IPS-NIHi11 (cell line): ENCODE results near the gene CD38.
"Not testable (repeated sequence)": the region's sequence is repeated elsewhere in the genome, so short reads cannot be mapped to it uniquely, and the experiment has no call there.

Experiments
- DNase-seq: peaks from one replicate; pipeline ENCODE4 v3.0.0; 2012; ENCODE audit warnings: mixed read lengths, low spot score

CD38 gene

DNA sequence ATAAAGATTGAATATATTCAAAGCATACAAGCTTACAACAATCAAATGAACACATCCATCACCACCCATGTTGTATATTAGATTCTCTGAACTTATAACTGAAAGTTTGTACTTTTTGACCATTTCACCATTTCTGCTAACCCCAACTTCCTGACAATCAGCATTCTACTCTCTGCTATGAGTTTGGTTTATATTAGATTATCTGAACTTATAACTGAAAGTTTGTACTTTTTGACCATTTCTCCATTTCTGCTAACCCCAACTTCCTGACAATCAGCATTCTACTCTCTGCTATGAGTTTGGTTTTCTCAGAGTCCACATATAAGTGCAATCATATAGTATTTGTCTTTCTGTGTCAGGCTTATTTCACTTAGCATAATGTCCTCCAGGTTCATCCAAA, 15.7 kb upstream of the CD38 start:
- not testable (repeated sequence) for DNase-seq

DNA sequence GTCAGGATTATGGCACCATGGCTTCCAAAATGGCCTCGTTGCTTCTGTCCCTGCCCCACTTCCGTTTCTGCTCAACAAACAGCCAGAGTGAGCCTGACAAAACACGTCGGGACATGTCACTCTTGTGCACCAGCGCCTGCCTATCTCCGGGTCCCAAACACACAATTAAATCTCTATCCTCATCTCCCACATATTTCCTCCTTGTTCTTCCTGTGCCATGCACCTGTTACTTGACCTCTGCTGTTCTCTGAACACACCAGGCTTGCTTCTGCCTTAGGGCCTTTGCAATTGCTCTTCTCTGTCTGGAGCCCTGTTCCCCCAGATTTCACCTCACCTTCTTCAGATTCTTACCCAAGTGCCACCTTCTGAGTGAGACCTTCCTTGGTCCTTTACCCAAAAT, 12.7 kb upstream of the CD38 start:
- no peak for DNase-seq

GRCh38 chr4:15765910-15766697, 12.0 kb upstream of the CD38 start:
- no peak for DNase-seq

DNA sequence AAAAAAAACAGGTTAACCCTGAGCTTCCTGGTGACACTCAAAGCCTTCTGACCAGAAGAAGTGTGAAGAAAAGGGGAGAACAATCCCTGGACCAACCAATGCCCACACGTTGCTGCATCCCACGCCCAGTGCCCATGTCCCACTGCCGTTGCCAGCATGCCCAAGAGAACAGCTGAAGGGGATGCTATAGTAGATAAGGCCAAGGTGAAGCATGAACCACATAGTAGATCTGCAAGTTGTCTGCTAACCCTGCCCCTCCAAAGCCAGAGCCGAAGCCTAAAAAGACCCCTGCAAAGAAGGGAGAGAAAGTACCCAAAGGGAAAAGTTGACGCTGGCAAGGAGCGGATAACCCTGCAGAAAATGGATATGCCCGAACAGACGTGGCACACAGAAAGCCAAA, 11.3 kb upstream of the CD38 start:
- no peak for DNase-seq

DNA sequence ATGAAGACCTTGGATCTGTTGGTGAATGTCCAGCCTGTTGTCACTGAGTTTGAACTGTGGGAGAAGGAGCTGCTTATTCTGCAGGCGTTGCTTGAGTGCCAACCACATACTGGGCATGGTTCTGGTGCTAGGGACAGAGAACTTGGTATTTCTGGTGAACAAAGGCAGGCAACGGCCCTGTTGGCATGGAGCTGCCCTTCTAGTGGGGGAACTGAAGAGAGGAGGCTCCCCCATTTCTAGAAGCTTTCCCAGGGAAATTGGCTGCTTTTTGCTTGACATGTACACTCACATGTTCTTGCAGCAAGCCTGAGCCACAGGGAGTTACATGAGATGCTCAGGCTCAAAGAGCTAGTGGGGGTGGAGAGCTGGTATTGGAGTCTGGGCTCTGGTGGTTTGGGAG, 8.9 kb upstream of the CD38 start:
- no peak for DNase-seq

GRCh38 chr4:15771216-15772058, 6.7 kb upstream of the CD38 start:
- no peak for DNase-seq

- no peak for DNase-seq
Observed at GRCh38 chr4:15774020-15774420, 4.1 kb upstream of the CD38 start.

- no peak for DNase-seq
Observed at GRCh38 chr4:15776871-15777648, 1.1 kb upstream of the CD38 start.

- no peak for DNase-seq
Observed at GRCh38 chr4:15777697-15778288, 335 bp upstream of the CD38 start.

DNA sequence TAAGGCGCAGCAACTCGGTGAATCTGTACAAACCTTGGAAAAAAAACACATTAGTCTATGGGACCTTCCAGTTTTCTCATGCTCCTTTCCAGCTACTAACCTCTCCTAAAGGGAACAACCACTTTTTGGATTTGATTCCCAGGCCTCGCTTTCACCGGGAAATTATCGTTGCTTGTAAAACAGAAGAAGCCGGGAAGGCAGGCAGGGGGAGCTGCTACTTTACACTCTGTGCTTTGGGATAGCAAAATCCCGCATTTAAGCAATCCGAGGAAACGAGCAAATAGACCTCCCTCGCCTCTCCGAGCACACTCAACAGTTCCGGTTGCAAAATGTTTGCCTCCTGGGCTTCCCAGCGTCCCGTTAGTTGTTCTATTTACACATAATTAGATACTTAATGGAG, 1.2 kb downstream of the CD38 start:
- DNase-seq: peak; percentile 70

DNA sequence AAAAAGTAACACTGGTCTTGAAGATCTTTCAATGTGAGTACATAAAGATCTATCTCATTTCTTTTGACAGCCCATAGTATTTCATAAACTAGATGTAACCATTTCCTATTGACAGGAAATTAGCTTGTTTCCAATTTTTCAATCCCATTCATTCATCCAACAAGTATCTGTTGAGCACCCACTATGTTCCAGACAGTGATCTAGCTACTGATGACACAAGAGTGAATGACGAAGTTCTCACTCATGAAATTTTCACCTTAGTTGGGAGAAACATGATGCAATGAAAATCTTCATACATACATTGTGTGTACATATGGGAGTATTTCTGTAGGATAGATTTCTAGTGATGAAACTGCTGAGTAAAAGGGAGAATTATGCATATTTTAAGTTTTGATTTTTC, 1.7 kb downstream of the CD38 start:
- DNase-seq: no peak

- DNase-seq: no peak
Observed at GRCh38 chr4:15781427-15782095, 3.4 kb downstream of the CD38 start.

- DNase-seq: no peak
Observed at GRCh38 chr4:15783676-15784075, 5.5 kb downstream of the CD38 start.

DNA sequence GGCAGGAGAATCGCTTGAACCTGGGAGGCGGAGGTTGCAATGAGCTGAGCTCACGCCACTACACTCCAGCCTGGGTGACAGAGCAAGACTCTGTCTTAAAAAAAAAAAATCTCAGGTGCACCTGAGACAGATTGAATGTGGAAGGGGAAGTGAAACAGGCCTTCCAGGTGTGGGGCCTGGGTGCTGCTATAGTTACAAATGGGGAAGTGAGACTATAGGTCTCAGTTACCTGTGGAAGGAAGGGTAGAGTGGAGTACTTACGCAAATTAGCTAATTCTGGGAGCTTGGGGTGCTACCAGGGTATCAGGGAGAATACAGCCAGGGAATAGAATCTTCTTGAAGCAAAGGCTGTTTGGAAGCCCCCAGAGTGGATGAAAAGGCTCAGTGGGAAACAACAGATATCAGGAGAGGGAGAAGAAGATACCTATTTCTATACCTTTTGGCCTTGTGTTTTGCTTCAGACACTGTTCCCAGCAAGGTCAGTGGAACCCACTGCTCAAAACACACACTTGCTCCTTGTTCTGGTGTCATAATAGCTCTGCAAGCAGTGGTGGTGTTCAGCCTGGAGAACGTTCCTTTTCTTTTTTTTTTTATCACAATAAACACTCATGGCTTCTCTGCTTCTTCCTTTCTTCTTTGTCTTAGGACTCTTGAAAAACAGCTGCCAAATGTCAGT, 7.0 kb downstream of the CD38 start:
- no peak for DNase-seq

DNA sequence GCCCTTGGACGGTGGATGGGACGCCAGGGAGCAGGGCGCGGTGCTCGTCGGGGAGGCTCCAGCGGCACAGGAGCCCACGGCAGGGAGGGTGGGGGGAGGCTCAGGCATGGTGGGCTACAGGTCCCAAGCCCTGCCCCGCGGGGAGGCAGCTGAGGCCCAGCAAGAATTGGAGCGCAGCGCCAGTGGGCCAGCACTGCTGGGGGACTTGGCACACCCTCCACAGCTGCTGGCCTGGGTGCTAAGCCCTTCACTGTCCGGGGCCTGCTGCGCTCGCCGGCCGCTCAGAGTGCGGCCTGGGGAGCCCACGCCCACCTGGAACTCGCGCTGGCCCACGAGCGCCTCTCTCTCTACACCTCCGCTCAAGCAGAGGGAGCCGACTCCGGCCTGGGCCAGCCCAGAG, 8.6 kb downstream of the CD38 start:
- DNase-seq: no peak

- DNase-seq: no peak
Observed at GRCh38 chr4:15792974-15793373, 14.8 kb downstream of the CD38 start.

DNA sequence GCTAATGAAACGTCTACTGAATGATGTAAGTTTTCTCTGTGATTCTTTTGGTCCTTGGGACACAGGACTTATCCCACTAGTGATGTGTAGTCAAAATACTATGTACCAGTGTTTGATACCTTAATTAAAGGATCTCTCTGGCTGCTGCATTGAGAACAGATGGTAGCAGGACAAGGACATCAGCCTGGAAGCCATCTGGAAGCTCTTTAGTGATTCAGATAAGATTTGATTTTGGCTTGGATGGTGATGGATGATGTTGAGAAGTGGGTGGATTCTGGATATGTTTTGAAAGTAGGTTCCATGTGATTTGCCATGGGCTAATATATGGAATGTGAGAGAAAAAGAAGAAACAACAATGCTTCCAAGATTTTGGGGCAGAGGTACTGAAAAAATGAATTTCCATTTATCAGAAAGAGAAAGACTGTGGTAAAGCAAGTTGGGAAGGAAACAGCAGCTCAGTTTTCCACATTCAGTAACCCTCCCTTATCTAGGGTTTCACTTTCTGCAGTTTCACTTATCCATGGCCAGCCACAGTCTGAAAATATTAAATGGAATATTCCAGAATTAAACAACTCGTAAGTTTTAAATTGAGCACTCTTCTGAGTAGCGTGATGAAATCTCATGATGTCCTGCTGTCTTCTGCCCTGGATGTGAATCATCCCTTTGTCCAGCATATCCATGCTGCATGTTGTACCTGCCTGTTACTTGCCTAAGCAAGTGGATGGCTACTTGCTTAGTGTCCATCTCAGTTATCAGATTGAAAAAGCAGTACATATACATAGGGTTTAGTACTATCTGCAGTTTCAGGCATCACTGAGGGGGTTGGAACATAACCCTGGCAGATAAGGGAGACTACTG, 15.6 kb downstream of the CD38 start:
- DNase-seq: no peak

- no peak for DNase-seq
Observed at GRCh38 chr4:15794426-15794825, 16.3 kb downstream of the CD38 start.

DNA sequence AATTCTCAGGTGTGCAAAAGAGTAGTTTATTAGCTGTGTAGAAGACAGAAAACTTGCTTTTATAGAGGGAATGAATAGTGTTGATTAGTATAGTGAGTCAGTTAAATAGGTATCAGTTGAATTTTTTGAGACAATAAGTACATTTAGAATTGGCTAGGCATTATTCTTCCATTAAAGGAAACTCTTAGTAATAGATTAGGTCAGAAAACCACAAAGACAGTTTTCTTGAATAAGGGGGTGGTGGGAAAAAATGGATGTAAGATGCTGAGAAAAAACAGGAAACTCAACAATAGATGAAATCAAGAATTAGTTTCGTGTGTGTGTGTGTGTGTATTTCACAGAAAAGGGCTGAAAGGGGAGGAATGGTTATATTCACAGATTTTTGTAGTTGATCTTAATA, 16.8 kb downstream of the CD38 start:
- DNase-seq: no peak

DNA sequence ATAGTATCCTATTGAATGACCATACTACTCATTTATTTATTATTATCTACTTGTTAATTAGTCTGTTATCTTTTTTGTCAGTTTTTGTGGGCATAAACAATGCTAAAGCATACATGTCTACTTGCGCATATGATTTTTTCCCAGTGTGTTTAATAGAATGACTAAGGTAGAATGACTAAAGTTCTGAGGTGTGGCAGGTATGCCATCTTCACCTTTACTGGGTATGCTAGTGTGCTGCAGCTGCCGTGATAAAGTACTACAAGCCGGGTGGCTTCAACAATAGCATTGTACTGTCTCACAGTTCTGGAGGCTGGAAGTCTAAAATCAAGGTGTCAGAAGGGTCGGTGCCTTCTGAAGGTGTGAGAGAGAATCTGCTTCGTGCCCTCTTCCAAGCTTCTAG, 19.2 kb downstream of the CD38 start:
- no peak for DNase-seq
